Measurements from ENCODE around the gene NFE2L2. TPM values are rescaled to one million over a fixed set of nuclear protein-coding genes. Genes with fewer than 3 reads are reported as not detected.
A peak's percentile ranks its signal among the peaks of the same experiment; 100 is the strongest.
"Not testable (repeated sequence)": the region's sequence is repeated elsewhere in the genome, so short reads cannot be mapped to it uniquely, and the experiment has no call there.

The NFE2L2 gene
- total and polyA plus RNA-seq, 5 donors from 2014 or later, result 44.5 to 121 (median 60.4) TPM

DNA sequence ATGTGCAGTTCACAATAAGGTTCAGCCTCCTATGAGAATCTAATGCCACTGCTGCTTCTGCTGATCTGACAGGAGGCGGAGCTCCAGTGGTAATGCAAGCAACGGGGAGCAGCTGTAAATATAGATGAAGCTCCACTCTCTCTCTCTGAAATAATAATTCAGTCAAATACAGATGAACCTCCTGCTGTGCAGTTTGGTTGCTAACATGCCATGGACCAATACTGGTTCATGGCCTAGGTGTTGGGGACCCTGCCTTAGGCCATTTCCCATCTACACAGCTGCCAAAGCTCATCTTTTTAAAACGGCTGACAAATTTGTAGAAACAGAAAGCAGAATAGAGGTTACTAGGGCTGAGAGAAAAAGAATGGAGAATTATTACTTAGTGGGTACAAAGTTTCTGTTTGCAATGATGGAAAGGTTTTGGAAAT is 62.6 kb downstream of the NFE2L2 start:
- no peaks in the 10 kb centered on the region for H3K9me3 Mint-ChIP-seq
- no peaks in the 10 kb centered on the region for H3K27me3 Mint-ChIP-seq
- H3K36me3 Mint-ChIP-seq, result no peaks in the 10 kb centered on the region
- Histone ChIP-seq H3K4me1 (ENCODE audit: control insufficient read depth, insufficient read depth, low read length, poor library complexity, severe bottlenecking) (no peaks in the 10 kb centered on the region), H3K27ac (ENCODE audit: insufficient read depth, low read length, poor library complexity, severe bottlenecking) (no peak overlapping the region), H3K36me3 (ENCODE audit: control insufficient read depth, insufficient read depth, low read length) (no peaks in the 10 kb centered on the region), H3K4me3 (ENCODE audit: low read depth, low read length) (no peak overlapping the region), H3K9me3 (ENCODE audit: control insufficient read depth in 2 of 2, low read length in 2 of 2) (no peaks in the 10 kb centered on the region), H3K27me3 (ENCODE audit: control insufficient read depth, insufficient read depth, low read length) (no peaks in the 10 kb centered on the region)
- ATAC-seq (ENCODE audit: low read depth in 2 of 2), result no peak
- H3K4me1 Mint-ChIP-seq, result no peaks in the 10 kb centered on the region
- DNase-seq, result no peak
- H3K27ac Mint-ChIP-seq, result no peak overlapping the region
- H3K4me3 Mint-ChIP-seq, result no peak overlapping the region

DNA sequence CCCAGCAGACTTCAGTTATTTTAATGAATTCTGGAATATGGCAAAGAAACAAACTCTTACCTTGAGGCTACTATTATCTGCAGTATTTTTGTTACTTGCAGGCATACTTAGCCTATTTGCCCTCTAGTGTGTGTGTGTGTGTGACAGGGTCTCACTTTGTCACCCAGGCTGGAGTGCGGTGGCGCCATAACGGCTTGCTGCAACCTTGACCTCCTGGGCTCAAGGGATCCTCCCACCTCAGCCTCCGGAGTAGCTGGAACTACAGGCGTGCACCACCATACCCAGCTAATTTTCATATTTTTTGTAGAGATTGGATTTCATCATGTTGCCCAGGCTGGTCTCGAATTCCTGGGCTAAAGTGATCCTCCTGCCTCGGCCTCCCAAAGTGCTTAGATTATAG is 64.1 kb downstream of the NFE2L2 start:
- not testable (repeated sequence) for H3K36me3 ChIP-seq (ENCODE audit: control insufficient read depth, insufficient read depth, low read length); ATAC-seq (ENCODE audit: low read depth in 2 of 2); H3K27ac Mint-ChIP-seq; H3K4me1 ChIP-seq (ENCODE audit: control insufficient read depth, insufficient read depth, low read length, poor library complexity, severe bottlenecking); H3K27me3 ChIP-seq (ENCODE audit: control insufficient read depth, insufficient read depth, low read length); DNase-seq; H3K9me3 ChIP-seq (ENCODE audit: control insufficient read depth in 2 of 2, low read length in 2 of 2); H3K4me3 Mint-ChIP-seq; H3K9me3 Mint-ChIP-seq; H3K27ac ChIP-seq (ENCODE audit: insufficient read depth, low read length, poor library complexity, severe bottlenecking); H3K4me1 Mint-ChIP-seq; H3K36me3 Mint-ChIP-seq; H3K4me3 ChIP-seq (ENCODE audit: low read depth, low read length); H3K27me3 Mint-ChIP-seq

DNA sequence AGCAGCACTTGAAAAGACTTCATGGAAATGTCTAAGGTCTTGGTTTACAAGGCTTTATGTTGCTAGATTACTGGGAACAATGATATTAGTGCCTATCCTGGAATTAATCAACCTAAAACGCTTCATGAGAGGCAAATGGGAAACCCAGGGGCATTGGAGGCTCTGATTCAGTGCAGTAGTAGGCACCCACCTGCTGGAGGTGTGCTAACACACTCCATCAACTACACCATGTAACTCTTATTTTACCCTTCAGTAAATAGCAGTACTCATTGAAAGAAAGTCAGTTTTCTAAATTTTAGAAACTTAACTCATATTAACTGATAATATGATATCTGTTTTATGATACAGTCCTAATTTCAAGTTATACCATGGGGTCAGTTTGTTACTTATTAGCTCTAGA is 69.3 kb downstream of the NFE2L2 start:
- ATAC-seq (ENCODE audit: low read depth in 2 of 2), result no peak
- DNase-seq, result peak in 1 of 3 donors; percentile 19

DNA sequence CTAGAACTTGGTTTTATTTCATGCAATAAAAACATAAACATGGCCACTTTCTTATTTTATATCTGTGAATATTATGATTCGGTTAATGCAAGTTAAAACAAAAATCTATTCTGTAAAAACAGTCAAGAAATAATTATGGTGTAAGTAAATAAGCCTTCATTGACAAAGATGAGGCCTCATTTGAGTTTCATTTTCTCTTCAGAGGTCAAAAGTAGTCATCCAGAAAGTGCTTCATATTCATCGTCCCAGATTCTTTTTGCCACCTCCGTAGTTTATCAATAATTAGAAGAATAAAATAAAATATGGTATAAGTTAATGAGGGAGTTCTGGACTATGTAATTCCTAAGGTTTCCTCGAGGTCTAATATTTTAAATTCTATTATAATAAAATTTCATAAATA is 71.3 kb downstream of the NFE2L2 start:
- peak overlapping the region; percentile 29 for H3K27ac ChIP-seq (ENCODE audit: insufficient read depth, low read length, poor library complexity, severe bottlenecking)
- Mint-ChIP-seq H3K27me3 (no peaks in the 10 kb centered on the region), H3K4me3 (peak overlapping the region in 1 of 4 donors; percentile 44), H3K36me3 (no peaks in the 10 kb centered on the region), H3K9me3 (no peaks in the 10 kb centered on the region), H3K4me1 (peaks cover 0 to 5% (median 3%) of the 10 kb centered on the region in 4 donors), H3K27ac (peak overlapping the region in 1 of 3 donors; percentile 23)
- no peaks in the 10 kb centered on the region for H3K27me3 ChIP-seq (ENCODE audit: control insufficient read depth, insufficient read depth, low read length)
- no peak for ATAC-seq (ENCODE audit: low read depth in 2 of 2)
- H3K36me3 ChIP-seq (ENCODE audit: control insufficient read depth, insufficient read depth, low read length), result no peaks in the 10 kb centered on the region
- no peaks in the 10 kb centered on the region for H3K9me3 ChIP-seq (ENCODE audit: control insufficient read depth in 2 of 2, low read length in 2 of 2)
- H3K4me1 ChIP-seq (ENCODE audit: control insufficient read depth, insufficient read depth, low read length, poor library complexity, severe bottlenecking), result peaks cover 5% of the 10 kb centered on the region
- DNase-seq, result peak in 1 of 3 donors; percentile 52
- H3K4me3 ChIP-seq (ENCODE audit: low read depth, low read length), result peak overlapping the region; percentile 43

More for the DNA sequence above, 69.3 kb downstream of the NFE2L2 start:
- Histone ChIP-seq H3K4me3 (ENCODE audit: low read depth, low read length) (no peak overlapping the region), H3K4me1 (ENCODE audit: control insufficient read depth, insufficient read depth, low read length, poor library complexity, severe bottlenecking) (peaks cover 5% of the 10 kb centered on the region), H3K27ac (ENCODE audit: insufficient read depth, low read length, poor library complexity, severe bottlenecking) (no peak overlapping the region), H3K9me3 (ENCODE audit: control insufficient read depth in 2 of 2, low read length in 2 of 2) (no peaks in the 10 kb centered on the region), H3K27me3 (ENCODE audit: control insufficient read depth, insufficient read depth, low read length) (no peaks in the 10 kb centered on the region), H3K36me3 (ENCODE audit: control insufficient read depth, insufficient read depth, low read length) (no peaks in the 10 kb centered on the region)
- peaks cover 0 to 5% (median 3%) of the 10 kb centered on the region in 4 donors for H3K4me1 Mint-ChIP-seq
- H3K4me3 Mint-ChIP-seq, result no peak overlapping the region
- no peaks in the 10 kb centered on the region for H3K9me3 Mint-ChIP-seq
- H3K27ac Mint-ChIP-seq, result no peak overlapping the region
- H3K36me3 Mint-ChIP-seq, result no peaks in the 10 kb centered on the region
- no peaks in the 10 kb centered on the region for H3K27me3 Mint-ChIP-seq

DNA sequence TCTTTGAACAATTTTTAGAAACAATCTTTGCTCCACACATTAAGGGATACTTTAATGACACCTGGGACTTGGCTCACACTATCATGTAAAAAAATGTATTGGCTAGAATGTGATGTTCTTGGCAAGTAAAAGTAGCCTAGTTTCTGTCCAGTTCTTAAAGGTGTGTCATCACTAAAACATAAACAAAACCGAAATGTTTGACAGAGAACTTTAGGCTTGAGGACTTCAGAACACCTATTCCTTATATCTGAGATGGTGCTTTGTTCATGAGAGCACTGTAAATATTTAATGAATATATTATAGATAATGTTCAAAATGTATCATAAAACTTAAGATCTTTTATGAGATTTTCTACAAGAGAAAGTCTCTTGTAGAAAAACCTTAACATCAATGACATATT is 71.7 kb downstream of the NFE2L2 start:
- H3K36me3 ChIP-seq (ENCODE audit: control insufficient read depth, insufficient read depth, low read length), result no peaks in the 10 kb centered on the region
- no peaks in the 10 kb centered on the region for H3K27me3 ChIP-seq (ENCODE audit: control insufficient read depth, insufficient read depth, low read length)
- Mint-ChIP-seq H3K4me1 (peaks cover 0 to 5% (median 3%) of the 10 kb centered on the region in 4 donors), H3K27ac (peak overlapping the region in 2 of 3 donors; percentile 23 to 43), H3K4me3 (no peak overlapping the region), H3K27me3 (no peaks in the 10 kb centered on the region), H3K9me3 (no peaks in the 10 kb centered on the region), H3K36me3 (no peaks in the 10 kb centered on the region)
- ATAC-seq (ENCODE audit: low read depth in 2 of 2) (no peak), DNase-seq (no peak)
- peak overlapping the region; percentile 29 for H3K27ac ChIP-seq (ENCODE audit: insufficient read depth, low read length, poor library complexity, severe bottlenecking)
- H3K4me1 ChIP-seq (ENCODE audit: control insufficient read depth, insufficient read depth, low read length, poor library complexity, severe bottlenecking), result peaks cover 5% of the 10 kb centered on the region
- no peaks in the 10 kb centered on the region for H3K9me3 ChIP-seq (ENCODE audit: control insufficient read depth in 2 of 2, low read length in 2 of 2)
- peak overlapping the region; percentile 43 for H3K4me3 ChIP-seq (ENCODE audit: low read depth, low read length)

DNA sequence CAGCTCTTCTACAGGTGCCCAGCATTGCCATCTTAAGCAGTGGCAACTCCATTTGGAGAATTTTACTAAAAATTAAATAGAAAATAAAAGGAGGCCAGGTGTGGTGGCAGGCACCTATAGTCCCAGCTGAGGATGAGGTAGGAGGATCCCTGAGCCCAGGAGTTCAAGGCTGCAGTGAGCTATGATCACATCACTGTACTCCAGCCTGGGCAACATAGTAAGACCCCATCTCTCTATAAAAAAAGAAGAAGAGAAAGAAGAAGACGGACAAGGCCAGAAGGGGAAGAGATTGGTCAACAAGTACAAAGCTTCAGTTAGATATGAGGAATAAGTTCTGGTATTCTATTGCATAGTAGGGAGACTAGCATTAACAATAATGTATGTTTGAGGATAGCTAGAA is 73.6 kb downstream of the NFE2L2 start:
- no peaks in the 10 kb centered on the region for H3K36me3 ChIP-seq (ENCODE audit: control insufficient read depth, insufficient read depth, low read length)
- H3K27ac Mint-ChIP-seq, result no peak overlapping the region

DNA sequence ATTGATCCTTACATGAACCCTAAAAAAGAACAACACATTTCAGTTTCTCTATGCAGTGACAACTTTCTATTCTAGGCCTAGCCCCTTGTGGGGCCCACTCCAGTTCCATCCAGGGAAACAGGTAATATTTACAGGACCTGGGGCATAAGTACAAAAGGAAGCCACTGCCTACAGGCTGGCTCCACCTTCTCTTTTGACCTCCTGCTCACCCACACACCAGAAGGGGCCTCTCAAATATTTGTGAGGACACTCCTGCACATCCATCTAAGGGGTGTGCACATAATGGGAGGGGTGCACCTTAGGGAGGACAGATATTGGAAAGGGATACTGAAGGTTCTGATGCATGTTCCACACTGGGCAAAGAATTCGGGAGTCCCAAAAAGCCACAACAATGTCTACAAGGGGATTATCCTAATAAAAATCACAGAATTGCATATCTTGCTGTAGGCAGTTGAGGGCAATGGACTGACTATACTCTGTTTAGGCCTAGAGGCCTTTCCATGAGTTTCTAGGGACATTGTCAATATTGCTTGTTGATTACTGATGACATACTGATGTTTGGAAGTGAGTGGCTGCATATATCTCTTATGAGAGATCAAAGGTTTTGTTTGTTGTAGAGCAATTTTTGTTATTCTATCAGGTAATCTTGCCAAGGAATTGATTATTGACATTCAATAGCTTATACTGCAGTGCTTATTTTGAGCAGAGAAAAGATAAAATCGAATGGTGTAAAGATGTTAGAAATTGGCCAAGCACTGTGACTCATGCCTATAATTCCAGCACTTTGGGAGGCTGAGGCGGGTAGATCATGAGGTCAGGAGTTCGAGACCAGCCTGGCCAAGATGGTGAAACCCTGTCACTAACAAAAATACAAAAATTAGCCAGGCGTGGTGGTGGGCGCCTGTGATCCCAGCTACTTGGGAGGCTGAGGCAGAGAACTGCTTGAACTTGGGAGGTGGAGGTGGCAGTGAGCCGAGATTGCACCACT is 75.8 kb downstream of the NFE2L2 start:
- Histone ChIP-seq H3K27me3 (ENCODE audit: control insufficient read depth, insufficient read depth, low read length) (no peaks in the 10 kb centered on the region), H3K9me3 (ENCODE audit: control insufficient read depth in 2 of 2, low read length in 2 of 2) (no peaks in the 10 kb centered on the region), H3K4me3 (ENCODE audit: low read depth, low read length) (no peak overlapping the region), H3K27ac (ENCODE audit: insufficient read depth, low read length, poor library complexity, severe bottlenecking) (no peak overlapping the region), H3K36me3 (ENCODE audit: control insufficient read depth, insufficient read depth, low read length) (no peaks in the 10 kb centered on the region), H3K4me1 (ENCODE audit: control insufficient read depth, insufficient read depth, low read length, poor library complexity, severe bottlenecking) (peaks cover 5% of the 10 kb centered on the region)
- Mint-ChIP-seq H3K4me3 (no peak overlapping the region), H3K9me3 (no peaks in the 10 kb centered on the region), H3K27me3 (peaks cover 9% of the 10 kb centered on the region), H3K36me3 (no peaks in the 10 kb centered on the region), H3K27ac (peak overlapping the region in 1 of 3 donors; percentile 51), H3K4me1 (peaks cover 0 to 4% (median 3%) of the 10 kb centered on the region in 4 donors)
- DNase-seq, result no peak
- ATAC-seq (ENCODE audit: low read depth in 2 of 2), result no peak

More for the DNA sequence above, 73.6 kb downstream of the NFE2L2 start:
- Histone ChIP-seq H3K4me1 (ENCODE audit: control insufficient read depth, insufficient read depth, low read length, poor library complexity, severe bottlenecking) (peaks cover 5% of the 10 kb centered on the region), H3K27ac (ENCODE audit: insufficient read depth, low read length, poor library complexity, severe bottlenecking) (no peak overlapping the region), H3K4me3 (ENCODE audit: low read depth, low read length) (no peak overlapping the region), H3K27me3 (ENCODE audit: control insufficient read depth, insufficient read depth, low read length) (no peaks in the 10 kb centered on the region), H3K9me3 (ENCODE audit: control insufficient read depth in 2 of 2, low read length in 2 of 2) (no peaks in the 10 kb centered on the region)
- H3K27me3 Mint-ChIP-seq, result peaks cover 5% of the 10 kb centered on the region
- DNase-seq, result no peak
- H3K4me1 Mint-ChIP-seq, result peaks cover 0 to 5% (median 3%) of the 10 kb centered on the region in 4 donors
- no peaks in the 10 kb centered on the region for H3K9me3 Mint-ChIP-seq
- ATAC-seq (ENCODE audit: low read depth in 2 of 2), result no peak
- H3K36me3 Mint-ChIP-seq, result no peaks in the 10 kb centered on the region
- H3K4me3 Mint-ChIP-seq, result no peak overlapping the region
